Activated naive CD4-positive, alpha-beta T cell (primary cell): ENCODE results near the gene ATAD3A.
"Not testable (repeated sequence)": the region's sequence is repeated elsewhere in the genome, so short reads cannot be mapped to it uniquely, and the experiment has no call there.

Experiments used
- DNase-seq, 4 experiments: peaks; one replicate each; lab custom pipeline; 2025; lab: John Stamatoyannopoulos, UW

Gene ATAD3A

GRCh38 chr1:1523226-1523625, 11.3 kb downstream of the ATAD3A start:
- DNase-seq, result not testable (repeated sequence)

GRCh38 chr1:1523651-1524050, 11.7 kb downstream of the ATAD3A start:
- not testable (repeated sequence) for DNase-seq

GRCh38 chr1:1524750-1525383, 12.9 kb downstream of the ATAD3A start:
- DNase-seq, result not testable (repeated sequence)

- DNase-seq, result not testable (repeated sequence)
These were observed 14.5 kb downstream of the ATAD3A start for GRCh38 chr1:1526476-1526875.

GRCh38 chr1:1527092-1527816, 15.3 kb downstream of the ATAD3A start:
- DNase-seq, result no peak

- DNase-seq, result no peak
These were observed 16.6 kb downstream of the ATAD3A start for GRCh38 chr1:1528301-1529267.

GRCh38 chr1:1529321-1529720, 17.4 kb downstream of the ATAD3A start:
- DNase-seq, result no peak

GRCh38 chr1:1529936-1530335, 18.0 kb downstream of the ATAD3A start:
- no peak for DNase-seq

- no peak for DNase-seq
These were observed 20.0 kb downstream of the ATAD3A start for GRCh38 chr1:1531947-1532346.

- not testable (repeated sequence) for DNase-seq
These were observed 21.4 kb downstream of the ATAD3A start for GRCh38 chr1:1533176-1533893.

- not testable (repeated sequence) for DNase-seq
These were observed 21.9 kb downstream of the ATAD3A start for GRCh38 chr1:1533894-1534291.

- no peak for DNase-seq
These were observed 22.6 kb downstream of the ATAD3A start for GRCh38 chr1:1534401-1535154.

GRCh38 chr1:1535201-1536018, 23.4 kb downstream of the ATAD3A start:
- DNase-seq, result no peak

GRCh38 chr1:1536019-1536937, 24.3 kb downstream of the ATAD3A start:
- DNase-seq, result no peak

GRCh38 chr1:1536938-1537546, 25.1 kb downstream of the ATAD3A start:
- DNase-seq, result no peak

- DNase-seq, result no peak
These were observed 25.8 kb downstream of the ATAD3A start for GRCh38 chr1:1537626-1538250.

- DNase-seq, result no peak
These were observed 26.4 kb downstream of the ATAD3A start for GRCh38 chr1:1538334-1538733.

GRCh38 chr1:1538989-1539309, 27.0 kb downstream of the ATAD3A start:
- DNase-seq, result no peak
